SK-N-SH (cell line): ENCODE measurements around the gene UBAP1L.
"Not testable (repeated sequence)": the region's sequence is repeated elsewhere in the genome, so short reads cannot be mapped to it uniquely, and the experiment has no call there.

ENCODE experiments used
- CTCF ChIP-seq: fragments of 200-600 bp; sonication (generic); IDR thresholded peaks from 2 replicates; pipeline ENCODE4 v1.6.1; 2017; ENCODE audit warnings: antibody characterized with exemption, mild to moderate bottlenecking, moderate library complexity
- TF ChIP-seq, protein P1 (sequence below): IDR thresholded peaks from 2 replicates; pipeline ENCODE4 v1.4.0; 2012; ENCODE audit warnings: low read depth

- not testable (repeated sequence) for TF ChIP-seq CTCF
- TF ChIP-seq, protein P1, sequence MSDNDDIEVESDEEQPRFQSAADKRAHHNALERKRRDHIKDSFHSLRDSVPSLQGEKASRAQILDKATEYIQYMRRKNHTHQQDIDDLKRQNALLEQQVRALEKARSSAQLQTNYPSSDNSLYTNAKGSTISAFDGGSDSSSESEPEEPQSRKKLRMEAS: not testable (repeated sequence)
Observed at GRCh38 chr15:65044218-65044617, 70.8 kb downstream of the UBAP1L start.
